ENCODE results near the gene FAM24B. TPM values are rescaled to one million over a fixed set of nuclear protein-coding genes. Genes with fewer than 3 reads are reported as not detected.

The FAM24B gene
- total RNA-seq, 4 donors from 2014 or later: 2.3 to 4.2 TPM; not detected in 2

- H3K4me3 ChIP-seq: no peak overlapping the region
- TF ChIP-seq POLR2A (IDR thresholded peaks at IDR 0.05): no peak
- TF ChIP-seq, protein P1, sequence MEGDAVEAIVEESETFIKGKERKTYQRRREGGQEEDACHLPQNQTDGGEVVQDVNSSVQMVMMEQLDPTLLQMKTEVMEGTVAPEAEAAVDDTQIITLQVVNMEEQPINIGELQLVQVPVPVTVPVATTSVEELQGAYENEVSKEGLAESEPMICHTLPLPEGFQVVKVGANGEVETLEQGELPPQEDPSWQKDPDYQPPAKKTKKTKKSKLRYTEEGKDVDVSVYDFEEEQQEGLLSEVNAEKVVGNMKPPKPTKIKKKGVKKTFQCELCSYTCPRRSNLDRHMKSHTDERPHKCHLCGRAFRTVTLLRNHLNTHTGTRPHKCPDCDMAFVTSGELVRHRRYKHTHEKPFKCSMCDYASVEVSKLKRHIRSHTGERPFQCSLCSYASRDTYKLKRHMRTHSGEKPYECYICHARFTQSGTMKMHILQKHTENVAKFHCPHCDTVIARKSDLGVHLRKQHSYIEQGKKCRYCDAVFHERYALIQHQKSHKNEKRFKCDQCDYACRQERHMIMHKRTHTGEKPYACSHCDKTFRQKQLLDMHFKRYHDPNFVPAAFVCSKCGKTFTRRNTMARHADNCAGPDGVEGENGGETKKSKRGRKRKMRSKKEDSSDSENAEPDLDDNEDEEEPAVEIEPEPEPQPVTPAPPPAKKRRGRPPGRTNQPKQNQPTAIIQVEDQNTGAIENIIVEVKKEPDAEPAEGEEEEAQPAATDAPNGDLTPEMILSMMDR (IDR thresholded peaks at IDR 0.05): no peak
- no peak for DNase-seq
- no peaks in the 10 kb centered on the region for H3K36me3 ChIP-seq
- no peaks in the 10 kb centered on the region for H3K27me3 ChIP-seq
- intact Hi-C loops (cut with DNase I): no loop called here
- H3K9me3 ChIP-seq: no peaks in the 10 kb centered on the region
- WGBS, 2 donors: 60 to 100% methylated on average over 1 of the region's 7 CpGs
- H3K4me1 ChIP-seq: no peaks in the 10 kb centered on the region
- H3K27ac ChIP-seq: no peak overlapping the region
These were observed 77.1 kb downstream of the FAM24B start for GRCh38 chr10:122802282-122802681.

Other genes starting within 250 kb of the FAM24B start
- gene C10orf120, start 179.7 kb downstream of the FAM24B start, total RNA-seq: not detected
- gene CUZD1, start 33.7 kb downstream of the FAM24B start, total RNA-seq: under 1 TPM in 2 of 4 donors, not detected in 2; 0.42 to 0.76 TPM
- not detected for gene FAM24A, start 31.0 kb upstream of the FAM24B start, total RNA-seq
- gene C10orf88, start 74.6 kb upstream of the FAM24B start, total RNA-seq: 1 to 10 TPM; 4.0 to 7.6 (median 4.6) TPM
- 1 to 10 TPM; 2.5 to 3.0 (median 2.6) TPM for gene PSTK, start 100.8 kb upstream of the FAM24B start, total RNA-seq
- 10 to 100 TPM in 1 of 4 donors, 1 to 10 TPM in 3; 2.9 to 12.0 (median 5.7) TPM for gene IKZF5, start 129.2 kb upstream of the FAM24B start, total RNA-seq
- gene ACADSB, start 129.4 kb upstream of the FAM24B start, total RNA-seq: 10 to 100 TPM in 2 of 4 donors, 1 to 10 TPM in 2; 7.5 to 13.5 (median 10.4) TPM

Measured in esophagus squamous epithelium (tissue), 5 donors.